ENCODE measurements around the gene NPHP4. TPM values are rescaled to one million over a fixed set of nuclear protein-coding genes. Genes with fewer than 3 reads are reported as not detected.
A peak's percentile ranks its signal among the peaks of the same experiment; 100 is the strongest.

The NPHP4 gene
- total RNA-seq (2021; ENCODE audit: unreplicated experiment), result 20.0 TPM
- 12.5 and 13.5 TPM in 2 replicates for polyA plus RNA-seq (2012)
- percentile 57 among the genes with signal in this experiment for Bru-seq, nascent RNA
- percentile 50 among the genes with signal in this experiment for BruChase-seq, experiment 1, labeled RNA remaining after a 6-hour chase
- BruChase-seq, experiment 2, labeled RNA remaining after a 2-hour chase, result percentile 55 among the genes with signal in this experiment
- long read RNA-seq, full-length matches to known transcripts, result 2 of 36 reads
- long read RNA-seq, partial matches to known transcripts, result 11 of 36 reads
- long read RNA-seq, other reads (novel, unspliced or antisense), result 23 of 36 reads

DNA sequence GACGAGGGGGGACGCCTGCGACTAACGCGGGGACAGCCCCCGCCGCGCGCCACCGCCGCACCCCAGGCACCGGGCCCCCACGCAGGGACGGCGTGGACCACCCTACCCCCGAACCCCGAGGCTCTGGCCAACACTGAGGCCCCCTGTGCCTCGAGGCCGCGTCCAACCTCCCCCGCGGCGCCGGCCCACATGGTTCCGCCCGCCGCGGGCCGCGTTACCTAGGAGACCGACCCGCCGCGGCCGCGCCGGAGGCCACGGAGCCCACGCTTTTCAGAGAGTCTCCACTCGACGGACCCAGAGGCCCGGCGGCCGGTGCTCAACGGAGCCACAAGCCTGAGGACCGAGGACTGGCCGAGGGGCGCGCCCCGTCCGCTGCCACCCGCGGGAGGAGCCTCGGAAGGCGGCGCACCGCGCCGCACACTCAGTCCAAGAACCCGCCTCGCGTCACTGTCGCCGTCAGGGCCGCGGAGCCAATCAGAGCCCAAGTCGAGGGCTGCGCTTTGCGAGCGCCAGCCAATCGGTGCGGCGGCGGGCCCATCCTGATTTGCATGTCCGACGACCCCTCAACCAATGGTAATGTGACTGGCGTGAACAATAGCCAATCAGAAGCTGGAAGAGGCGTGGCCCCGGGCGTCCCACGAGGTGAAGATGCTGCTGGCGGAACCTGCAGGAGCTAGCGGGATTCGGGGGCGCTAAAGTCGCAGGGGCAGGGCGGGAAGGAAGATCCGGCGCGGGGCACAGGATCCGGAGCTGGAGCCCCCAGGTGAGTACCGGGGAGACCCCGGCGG lies at the start of gene NPHP4:
Gene NPHP4, minus strand, starts transcription at position 400 of the 788 bp plus-strand sequence. CDS start 6,136 bp downstream, outside the sequence.
- Histone ChIP-seq H3K4me2 (ENCODE audit: low read length) (peak within 1 kb of the TSS; percentile 100), H3K9me2 (ENCODE audit: insufficient read depth) (no peaks in the 10 kb centered on the region), H3K27ac (ENCODE audit: low read depth, low read length) (peak within 1 kb of the TSS; percentile 70), H3K36me3 (ENCODE audit: control insufficient read depth in 1 of 2, insufficient read depth in 2 of 2, low read length in 2 of 2) (no peaks in the 10 kb centered on the region), H4K20me1 (ENCODE audit: insufficient read depth) (no peaks in the 10 kb centered on the region), H3K27me3 (ENCODE audit: insufficient read depth, low read length) (no peaks in the 10 kb centered on the region), H3K4me1 (ENCODE audit: control insufficient read depth in 1 of 2, insufficient read depth in 2 of 2, low read length in 2 of 2) (peaks cover 17 to 21% of the 10 kb centered on the region in 2 experiments), H3K79me2 (ENCODE audit: insufficient read depth, low read length) (peaks cover 8% of the 10 kb centered on the region; the same call in 1 of the 2 replicates), H3K9ac (ENCODE audit: low read length) (peak within 1 kb of the TSS; percentile 88), H3K4me3 (replicated peaks in 1 of 2; ENCODE audit: low read depth in 1 of 2, low read length in 2 of 2) (peak within 1 kb of the TSS; percentile 73 to 85), H3K9me3 (ENCODE audit: control insufficient read depth in 1 of 2, insufficient read depth in 1 of 2, low read depth in 1 of 2, low read length in 2 of 2) (no peaks in the 10 kb centered on the region), H2AFZ (ENCODE audit: low read depth, low read length, poor library complexity, severe bottlenecking) (no peak within 1 kb of the TSS)
- ATAC-seq (peak; percentile 95), DNase-seq (ENCODE audit: low read depth, low spot score) (peak; percentile 99)
- RAD21 ChIA-PET (ENCODE audit: low non-redundant PET in 1 of 2, low total read pairs in 2 of 2, uncharacterized antibody in 2 of 2, unreplicated experiment in 2 of 2), result interaction anchor here in 1 of 2 experiments (0.7 kb wide), 1 partner anchor 9 kb away, joined by 3 read pairs; no protein-coding TSS in a partner anchor
- CTCF ChIA-PET, result interaction anchor here (0.7 to 1.3 kb wide), 3 partner anchors 12 to 354 kb away, joined by 3 to 4 read pairs (median 3); no protein-coding TSS in a partner anchor
- intact Hi-C loops (cut with micrococcal nuclease), result no loop called here
- BruUV-seq (replicated peaks), result no TSS peak
- POLR2A ChIA-PET, result interaction anchor here (0.6 to 1.3 kb wide), 4 partner anchors 9 to 34 kb away, joined by 3 to 5 read pairs (median 4); no protein-coding TSS in a partner anchor
- TF ChIP-seq EGR1 (IDR thresholded peaks at IDR 0.05; ENCODE audit: low read depth) (no peak), ELF1 (IDR thresholded peaks at IDR 0.05; ENCODE audit: borderline replicate concordance, low read depth) (no peak), ZFX (IDR thresholded peaks at IDR 0.05) (peak; percentile 44; the same call in 1 of the 2 replicates), JUND (IDR thresholded peaks at IDR 0.05) (no peak; the same call in 1 of the 2 replicates), CBX3 (IDR thresholded peaks at IDR 0.05; ENCODE audit: low read depth) (no peak), YY1 (IDR thresholded peaks at IDR 0.05; ENCODE audit: extremely low read depth, insufficient replicate concordance, low read depth, low read length) (no peak), EZH2phosphoT487 (IDR thresholded peaks at IDR 0.05; ENCODE audit: borderline replicate concordance) (no peak), SIN3A (IDR thresholded peaks at IDR 0.05; ENCODE audit: low read depth) (no peak; the same call in 1 of the 2 replicates), SRF (IDR thresholded peaks at IDR 0.05; ENCODE audit: low read depth) (no peak), RAD21 (IDR thresholded peaks at IDR 0.05; ENCODE audit: low read depth) (no peak), TCF7L2 (IDR thresholded peaks at IDR 0.05; ENCODE audit: borderline replicate concordance, extremely low read depth, insufficient read depth, insufficient read length) (peak; percentile 42), ZNF274 (IDR thresholded peaks at IDR 0.05; ENCODE audit: low read depth, low read length) (no peak), FOSL1 (IDR thresholded peaks at IDR 0.05; ENCODE audit: low read depth) (no peak), POLR2AphosphoS5 (IDR thresholded peaks at IDR 0.05; ENCODE audit: low read depth, low read length) (peak; percentile 66), SP1 (IDR thresholded peaks at IDR 0.05; ENCODE audit: low read depth) (peak; percentile 99), POLR2A (IDR thresholded peaks at IDR 0.05; ENCODE audit: borderline replicate concordance, extremely low read depth, insufficient read depth, insufficient read length) (no peak)
- TF ChIP-seq, protein P1, sequence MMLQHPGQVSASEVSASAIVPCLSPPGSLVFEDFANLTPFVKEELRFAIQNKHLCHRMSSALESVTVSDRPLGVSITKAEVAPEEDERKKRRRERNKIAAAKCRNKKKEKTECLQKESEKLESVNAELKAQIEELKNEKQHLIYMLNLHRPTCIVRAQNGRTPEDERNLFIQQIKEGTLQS (IDR thresholded peaks at IDR 0.05), result no peak
- TF ChIP-seq, protein P2, sequence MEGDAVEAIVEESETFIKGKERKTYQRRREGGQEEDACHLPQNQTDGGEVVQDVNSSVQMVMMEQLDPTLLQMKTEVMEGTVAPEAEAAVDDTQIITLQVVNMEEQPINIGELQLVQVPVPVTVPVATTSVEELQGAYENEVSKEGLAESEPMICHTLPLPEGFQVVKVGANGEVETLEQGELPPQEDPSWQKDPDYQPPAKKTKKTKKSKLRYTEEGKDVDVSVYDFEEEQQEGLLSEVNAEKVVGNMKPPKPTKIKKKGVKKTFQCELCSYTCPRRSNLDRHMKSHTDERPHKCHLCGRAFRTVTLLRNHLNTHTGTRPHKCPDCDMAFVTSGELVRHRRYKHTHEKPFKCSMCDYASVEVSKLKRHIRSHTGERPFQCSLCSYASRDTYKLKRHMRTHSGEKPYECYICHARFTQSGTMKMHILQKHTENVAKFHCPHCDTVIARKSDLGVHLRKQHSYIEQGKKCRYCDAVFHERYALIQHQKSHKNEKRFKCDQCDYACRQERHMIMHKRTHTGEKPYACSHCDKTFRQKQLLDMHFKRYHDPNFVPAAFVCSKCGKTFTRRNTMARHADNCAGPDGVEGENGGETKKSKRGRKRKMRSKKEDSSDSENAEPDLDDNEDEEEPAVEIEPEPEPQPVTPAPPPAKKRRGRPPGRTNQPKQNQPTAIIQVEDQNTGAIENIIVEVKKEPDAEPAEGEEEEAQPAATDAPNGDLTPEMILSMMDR (IDR thresholded peaks at IDR 0.05 in 2 of 3, conservative IDR thresholded peaks at IDR 0.05 in 1 of 3; ENCODE audit: borderline replicate concordance in 1 of 3, insufficient read depth in 1 of 3, low read depth in 2 of 3, low read length in 2 of 3), result no peak
- TF ChIP-seq, protein P3, sequence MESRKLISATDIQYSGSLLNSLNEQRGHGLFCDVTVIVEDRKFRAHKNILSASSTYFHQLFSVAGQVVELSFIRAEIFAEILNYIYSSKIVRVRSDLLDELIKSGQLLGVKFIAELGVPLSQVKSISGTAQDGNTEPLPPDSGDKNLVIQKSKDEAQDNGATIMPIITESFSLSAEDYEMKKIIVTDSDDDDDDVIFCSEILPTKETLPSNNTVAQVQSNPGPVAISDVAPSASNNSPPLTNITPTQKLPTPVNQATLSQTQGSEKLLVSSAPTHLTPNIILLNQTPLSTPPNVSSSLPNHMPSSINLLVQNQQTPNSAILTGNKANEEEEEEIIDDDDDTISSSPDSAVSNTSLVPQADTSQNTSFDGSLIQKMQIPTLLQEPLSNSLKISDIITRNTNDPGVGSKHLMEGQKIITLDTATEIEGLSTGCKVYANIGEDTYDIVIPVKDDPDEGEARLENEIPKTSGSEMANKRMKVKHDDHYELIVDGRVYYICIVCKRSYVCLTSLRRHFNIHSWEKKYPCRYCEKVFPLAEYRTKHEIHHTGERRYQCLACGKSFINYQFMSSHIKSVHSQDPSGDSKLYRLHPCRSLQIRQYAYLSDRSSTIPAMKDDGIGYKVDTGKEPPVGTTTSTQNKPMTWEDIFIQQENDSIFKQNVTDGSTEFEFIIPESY (IDR thresholded peaks at IDR 0.05; ENCODE audit: extremely low read depth, insufficient replicate concordance, low read length), result no peak
- TF ChIP-seq, protein P4, sequence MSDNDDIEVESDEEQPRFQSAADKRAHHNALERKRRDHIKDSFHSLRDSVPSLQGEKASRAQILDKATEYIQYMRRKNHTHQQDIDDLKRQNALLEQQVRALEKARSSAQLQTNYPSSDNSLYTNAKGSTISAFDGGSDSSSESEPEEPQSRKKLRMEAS (IDR thresholded peaks at IDR 0.05), result no peak; the same call in 1 of the 2 replicates
